Neural cell (in vitro differentiated cells): ENCODE results near the gene SLC37A2. TPM values are rescaled to one million over a fixed set of nuclear protein-coding genes. Genes with fewer than 3 reads are reported as not detected.

Source experiments
- H2AFZ ChIP-seq: fragments of 200-600, 300-800 bp; sonication (generic), shearing (Covaris generic); 2 replicates; pipeline ENCODE4 v1.6.0; 2014; ENCODE audit warnings: low read depth, mild to moderate bottlenecking, antibody characterized with exemption, low read length, moderate library complexity
- H3F3A ChIP-seq: fragments of 200-600 bp; shearing (Covaris generic); 2 replicates; pipeline ENCODE4 v1.6.1; 2016; ENCODE audit warnings: mild to moderate bottlenecking, moderate library complexity, mixed read lengths, antibody characterized with exemption, low read length; ENCODE audit not compliant: insufficient read depth, poor library complexity, severe bottlenecking
- H3K27ac ChIP-seq: fragments of 200-600, 300-800 bp; sonication (generic), shearing (Covaris generic); 2 replicates; pipeline ENCODE4 v1.5.1; 2014; ENCODE audit warnings: mild to moderate bottlenecking, low read length, moderate library complexity
- H3K27me3 ChIP-seq: fragments of 300-800, 200-600 bp; sonication (generic), shearing (Covaris generic); 2 replicates; pipeline ENCODE4 v1.6.0; 2014; ENCODE audit warnings: mild to moderate bottlenecking, low read depth, low read length, moderate library complexity; ENCODE audit not compliant: insufficient read depth
- H3K36me3 ChIP-seq: fragments of 300-800, 200-600 bp; sonication (generic), shearing (Covaris generic); 2 replicates; pipeline ENCODE4 v1.5.1; 2014; ENCODE audit warnings: mild to moderate bottlenecking, antibody characterized with exemption, low read length, moderate library complexity; ENCODE audit not compliant: insufficient read depth
- H3K4me2 ChIP-seq: fragments of 300-800, 200-600 bp; sonication (generic), shearing (Covaris generic); 2 replicates; pipeline ENCODE4 v1.6.0; 2014; ENCODE audit warnings: mild to moderate bottlenecking, low read length
- H3K4me3 ChIP-seq: fragments of 300-800, 200-600 bp; sonication (generic), shearing (Covaris generic); 2 replicates; pipeline ENCODE4 v1.5.1; 2014; ENCODE audit warnings: mild to moderate bottlenecking, low read length, moderate library complexity
- H3K79me2 ChIP-seq: fragments of 200-600 bp; shearing (Covaris generic); replicated peaks from 2 replicates; pipeline ENCODE4 v1.6.0; 2014; ENCODE audit warnings: mild to moderate bottlenecking, low read length, moderate library complexity; ENCODE audit not compliant: insufficient read depth
- H3K9ac ChIP-seq: fragments of 300-800, 200-600 bp; sonication (generic), shearing (Covaris generic); 2 replicates; pipeline ENCODE4 v1.6.1; 2016; ENCODE audit warnings: mild to moderate bottlenecking, low read length, mixed read lengths
- H3K9me2 ChIP-seq: fragments of 200-600 bp; shearing (Covaris generic); 2 replicates; pipeline ENCODE4 v1.6.1; 2016; ENCODE audit warnings: mild to moderate bottlenecking, low read length, mixed read lengths; ENCODE audit not compliant: insufficient read depth
- H3K9me3 ChIP-seq: fragments of 200-600, 300-800 bp; sonication (generic), shearing (Covaris generic); 2 replicates; pipeline ENCODE4 v1.6.1; 2016; ENCODE audit warnings: mild to moderate bottlenecking, mixed run types, low read length, moderate library complexity, mixed read lengths
- H4K20me1 ChIP-seq: fragments of 200-600 bp; shearing (Covaris generic); 2 replicates; pipeline ENCODE4 v1.6.1; 2016; ENCODE audit warnings: mild to moderate bottlenecking, mixed run types; ENCODE audit not compliant: insufficient read depth
- CTCF ChIP-seq: fragments of 450-650 bp; IDR thresholded peaks from 2 replicates; pipeline ENCODE4 v1.5.1; 2014; ENCODE audit warnings: antibody characterized with exemption, mild to moderate bottlenecking, moderate library complexity; ENCODE audit not compliant: poor library complexity, severe bottlenecking
- EP300 ChIP-seq: fragments of 450-650 bp; conservative IDR thresholded peaks from 2 replicates; pipeline ENCODE4 v1.6.1; 2014; ENCODE audit warnings: antibody characterized with exemption, mild to moderate bottlenecking, moderate library complexity; ENCODE audit not compliant: poor library complexity, severe bottlenecking
- EZH2 ChIP-seq: fragments of 200-600, 300-800 bp; shearing (Covaris generic), sonication (generic); IDR thresholded peaks from 2 replicates; pipeline ENCODE4 v1.6.1; 2014; ENCODE audit warnings: antibody characterized with exemption, low read length, borderline replicate concordance, mild to moderate bottlenecking; ENCODE audit not compliant: insufficient read depth, poor library complexity, severe bottlenecking
- MXI1 ChIP-seq: fragments of 450-650 bp; conservative IDR thresholded peaks from 2 replicates; pipeline ENCODE4 v1.6.1; 2014; ENCODE audit warnings: antibody characterized with exemption, mild to moderate bottlenecking; ENCODE audit not compliant: poor library complexity, severe bottlenecking
- POLR2AphosphoS5 ChIP-seq: IDR thresholded peaks from 2 replicates; pipeline ENCODE4 v1.6.1; 2012
- RAD21 ChIP-seq: fragments of 450-650 bp; conservative IDR thresholded peaks from 2 replicates; pipeline ENCODE4 v1.6.1; 2014; ENCODE audit warnings: antibody characterized with exemption, mild to moderate bottlenecking, moderate library complexity
- REST ChIP-seq: IDR thresholded peaks from 2 replicates; pipeline ENCODE4 v1.6.1; 2012; ENCODE audit warnings: borderline replicate concordance
- SMC3 ChIP-seq: fragments of 450-650 bp; conservative IDR thresholded peaks from 2 replicates; pipeline ENCODE4 v1.6.1; 2014; ENCODE audit warnings: antibody characterized with exemption, mild to moderate bottlenecking, moderate library complexity; ENCODE audit not compliant: poor library complexity
- TAF1 ChIP-seq: IDR thresholded peaks from 2 replicates; pipeline ENCODE4 v1.6.1; 2012; ENCODE audit warnings: low read depth
- polyA plus RNA-seq: library from polyadenylated mRNA; depleted of rRNA; stranded (reverse); fragments of >200 nt; gene quantifications from 2 replicates; pipeline ENCODE4 v1.2.3, GENCODE V29; 2014

The SLC37A2 gene
- polyA plus RNA-seq, 1 donor from 2014 or later = 0.12 TPM

DNA sequence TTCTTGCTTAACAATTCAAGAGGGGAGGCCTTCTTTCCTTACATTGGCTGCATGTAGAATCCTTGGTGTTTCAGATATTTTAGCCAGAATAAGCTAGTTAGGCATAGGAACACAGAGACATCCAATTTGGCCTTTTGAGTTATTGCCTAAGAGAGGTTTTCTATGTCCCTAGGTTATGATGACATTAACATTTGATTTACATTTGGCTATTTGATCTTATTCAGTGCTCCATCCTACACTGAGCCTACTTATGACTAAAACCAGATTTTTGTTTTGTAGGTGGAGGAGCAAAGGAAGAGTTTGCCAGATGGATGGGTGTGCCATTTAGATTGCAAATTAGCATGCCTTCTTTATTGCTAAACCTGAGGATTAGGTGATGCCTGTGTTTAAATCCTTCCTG lies 11.1 kb upstream of the SLC37A2 start:
- no peaks in the 10 kb centered on the region for H3K9me3 ChIP-seq
- no peaks in the 10 kb centered on the region for H4K20me1 ChIP-seq
- no peaks in the 10 kb centered on the region for H3K36me3 ChIP-seq
- H3K9me2 ChIP-seq = no peaks in the 10 kb centered on the region
- H3K4me3 ChIP-seq = no peak overlapping the region
- no peak overlapping the region for H3K9ac ChIP-seq
- H2AFZ ChIP-seq = no peak overlapping the region
- H3F3A ChIP-seq = no peaks in the 10 kb centered on the region
- H3K27ac ChIP-seq = no peak overlapping the region
- no peaks in the 10 kb centered on the region for H3K27me3 ChIP-seq
- H3K79me2 ChIP-seq = no peaks in the 10 kb centered on the region
- TF ChIP-seq SMC3 (no peak), TAF1 (no peak), EP300 (no peak), EZH2 (no peak), MXI1 (no peak), REST (no peak), RAD21 (no peak), CTCF (no peak), POLR2AphosphoS5 (no peak)
- no peak overlapping the region for H3K4me2 ChIP-seq

- H3K9ac ChIP-seq = no peak overlapping the region
These were observed 9.9 kb upstream of the SLC37A2 start for GRCh38 chr11:125053167-125053566.

More at GRCh38 chr11:125053167-125053566, 9.9 kb upstream of the SLC37A2 start:
- H2AFZ ChIP-seq = no peak overlapping the region
- no peaks in the 10 kb centered on the region for H3K27me3 ChIP-seq
- no peaks in the 10 kb centered on the region for H3K36me3 ChIP-seq
- TF ChIP-seq TAF1 (no peak), POLR2AphosphoS5 (no peak), EZH2 (no peak), EP300 (no peak), RAD21 (no peak), CTCF (no peak), MXI1 (no peak), SMC3 (no peak), REST (no peak)
- H3K4me3 ChIP-seq = no peak overlapping the region
- no peak overlapping the region for H3K27ac ChIP-seq
- H3K9me2 ChIP-seq = no peaks in the 10 kb centered on the region
- H3K79me2 ChIP-seq = no peaks in the 10 kb centered on the region
- H3K4me2 ChIP-seq = no peak overlapping the region
- H3K9me3 ChIP-seq = no peaks in the 10 kb centered on the region
- no peaks in the 10 kb centered on the region for H3F3A ChIP-seq
- no peaks in the 10 kb centered on the region for H4K20me1 ChIP-seq
